Measurements from ENCODE around the gene C1QL1.

Gene C1QL1

DNA sequence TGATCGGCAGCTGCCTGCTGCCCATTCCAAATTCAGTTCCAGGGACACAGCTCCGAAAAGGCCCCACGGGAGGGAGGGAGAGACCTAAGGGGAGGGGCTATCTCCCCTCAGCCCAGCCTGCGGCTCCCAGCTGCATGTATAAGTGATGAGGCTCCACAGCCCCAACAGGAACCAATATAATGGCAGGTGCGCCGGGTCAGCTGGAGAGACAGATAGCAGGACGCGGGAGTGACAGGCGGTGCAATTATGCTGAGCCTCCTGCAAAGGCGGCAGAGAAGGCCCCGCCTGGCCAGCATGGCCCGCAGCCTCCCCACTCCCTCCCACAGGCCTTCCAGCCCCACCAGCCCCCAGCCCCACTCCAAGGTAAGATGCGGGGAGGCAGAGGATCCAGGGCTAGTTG is 8.1 kb upstream of the C1QL1 start:
- Histone ChIP-seq H3K4me2 (ENCODE audit: low read depth, low read length) (no peak overlapping the region), H3F3A (ENCODE audit: insufficient read depth, low read length) (no peaks in the 10 kb centered on the region), H3K9ac (ENCODE audit: low read length) (no peak overlapping the region), H3K4me3 (ENCODE audit: low read length) (no peak overlapping the region), H3K79me2 (ENCODE audit: low read length) (no peaks in the 10 kb centered on the region), H3K9me3 (replicated peaks; ENCODE audit: insufficient read depth, low read length) (no peaks in the 10 kb centered on the region), H3K4me1 (ENCODE audit: low read length) (no peaks in the 10 kb centered on the region), H4K20me1 (ENCODE audit: insufficient read depth, low read length) (no peaks in the 10 kb centered on the region), H3K27ac (ENCODE audit: low read length) (no peak overlapping the region), H3K9me2 (replicated peaks; ENCODE audit: insufficient read depth, low read length) (no peaks in the 10 kb centered on the region), H3K36me3 (replicated peaks; ENCODE audit: insufficient read depth, low read length) (no peaks in the 10 kb centered on the region), H3K27me3 (replicated peaks; ENCODE audit: insufficient read depth, low read length) (peaks cover 74% of the 10 kb centered on the region), H2AFZ (ENCODE audit: low read length) (no peak overlapping the region)
- DNase-seq = no peak
- TF ChIP-seq EZH2 (optimal IDR thresholded peaks at IDR 0.05; ENCODE audit: low read depth, low read length) (no peak), EZH2phosphoT487 (IDR thresholded peaks at IDR 0.05; ENCODE audit: low read length) (no peak)
- TF ChIP-seq, protein P1, sequence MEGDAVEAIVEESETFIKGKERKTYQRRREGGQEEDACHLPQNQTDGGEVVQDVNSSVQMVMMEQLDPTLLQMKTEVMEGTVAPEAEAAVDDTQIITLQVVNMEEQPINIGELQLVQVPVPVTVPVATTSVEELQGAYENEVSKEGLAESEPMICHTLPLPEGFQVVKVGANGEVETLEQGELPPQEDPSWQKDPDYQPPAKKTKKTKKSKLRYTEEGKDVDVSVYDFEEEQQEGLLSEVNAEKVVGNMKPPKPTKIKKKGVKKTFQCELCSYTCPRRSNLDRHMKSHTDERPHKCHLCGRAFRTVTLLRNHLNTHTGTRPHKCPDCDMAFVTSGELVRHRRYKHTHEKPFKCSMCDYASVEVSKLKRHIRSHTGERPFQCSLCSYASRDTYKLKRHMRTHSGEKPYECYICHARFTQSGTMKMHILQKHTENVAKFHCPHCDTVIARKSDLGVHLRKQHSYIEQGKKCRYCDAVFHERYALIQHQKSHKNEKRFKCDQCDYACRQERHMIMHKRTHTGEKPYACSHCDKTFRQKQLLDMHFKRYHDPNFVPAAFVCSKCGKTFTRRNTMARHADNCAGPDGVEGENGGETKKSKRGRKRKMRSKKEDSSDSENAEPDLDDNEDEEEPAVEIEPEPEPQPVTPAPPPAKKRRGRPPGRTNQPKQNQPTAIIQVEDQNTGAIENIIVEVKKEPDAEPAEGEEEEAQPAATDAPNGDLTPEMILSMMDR (IDR thresholded peaks at IDR 0.05; ENCODE audit: low read length) = no peak

DNA sequence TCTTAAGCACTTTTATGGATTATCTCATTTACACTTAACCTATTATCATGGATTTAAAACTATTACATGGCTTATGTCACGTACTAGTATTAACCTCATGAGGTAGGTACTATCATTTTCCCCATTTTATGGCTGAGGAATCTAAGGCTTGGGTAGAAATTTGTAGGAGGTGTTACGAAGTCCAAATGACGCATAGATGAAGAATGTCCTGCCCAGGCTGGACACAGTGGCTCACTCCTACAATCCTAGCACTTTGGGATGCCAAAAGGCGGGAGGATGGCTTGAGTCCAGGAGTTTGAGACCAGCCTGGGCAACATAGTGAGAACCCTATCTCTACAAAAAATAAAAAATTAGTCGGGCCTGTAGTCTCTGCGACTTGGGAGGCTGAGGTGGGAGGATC is 4.8 kb upstream of the C1QL1 start:
- no peaks in the 10 kb centered on the region for H3K36me3 ChIP-seq (replicated peaks; ENCODE audit: insufficient read depth, low read length)
- no peaks in the 10 kb centered on the region for H3K79me2 ChIP-seq (ENCODE audit: low read length)
- peaks cover 6% of the 10 kb centered on the region; the same call in 1 of the 2 replicates for H3K4me1 ChIP-seq (ENCODE audit: low read length)
- no peaks in the 10 kb centered on the region for H4K20me1 ChIP-seq (ENCODE audit: insufficient read depth, low read length)
- no peaks in the 10 kb centered on the region for H3F3A ChIP-seq (ENCODE audit: insufficient read depth, low read length)
- TF ChIP-seq, protein P1 (IDR thresholded peaks at IDR 0.05; ENCODE audit: low read length) = no peak
- TF ChIP-seq EZH2phosphoT487 (IDR thresholded peaks at IDR 0.05; ENCODE audit: low read length) (no peak), EZH2 (optimal IDR thresholded peaks at IDR 0.05; ENCODE audit: low read depth, low read length) (no peak)
- H3K4me3 ChIP-seq (ENCODE audit: low read length) = no peak overlapping the region
- no peaks in the 10 kb centered on the region for H3K9me2 ChIP-seq (replicated peaks; ENCODE audit: insufficient read depth, low read length)
- H3K9me3 ChIP-seq (replicated peaks; ENCODE audit: insufficient read depth, low read length) = no peaks in the 10 kb centered on the region
- DNase-seq = no peak
- H2AFZ ChIP-seq (ENCODE audit: low read length) = no peak overlapping the region
- H3K27ac ChIP-seq (ENCODE audit: low read length) = no peak overlapping the region
- H3K4me2 ChIP-seq (ENCODE audit: low read depth, low read length) = no peak overlapping the region
- no peak overlapping the region for H3K9ac ChIP-seq (ENCODE audit: low read length)
- H3K27me3 ChIP-seq (replicated peaks; ENCODE audit: insufficient read depth, low read length) = peaks cover 80% of the 10 kb centered on the region

DNA sequence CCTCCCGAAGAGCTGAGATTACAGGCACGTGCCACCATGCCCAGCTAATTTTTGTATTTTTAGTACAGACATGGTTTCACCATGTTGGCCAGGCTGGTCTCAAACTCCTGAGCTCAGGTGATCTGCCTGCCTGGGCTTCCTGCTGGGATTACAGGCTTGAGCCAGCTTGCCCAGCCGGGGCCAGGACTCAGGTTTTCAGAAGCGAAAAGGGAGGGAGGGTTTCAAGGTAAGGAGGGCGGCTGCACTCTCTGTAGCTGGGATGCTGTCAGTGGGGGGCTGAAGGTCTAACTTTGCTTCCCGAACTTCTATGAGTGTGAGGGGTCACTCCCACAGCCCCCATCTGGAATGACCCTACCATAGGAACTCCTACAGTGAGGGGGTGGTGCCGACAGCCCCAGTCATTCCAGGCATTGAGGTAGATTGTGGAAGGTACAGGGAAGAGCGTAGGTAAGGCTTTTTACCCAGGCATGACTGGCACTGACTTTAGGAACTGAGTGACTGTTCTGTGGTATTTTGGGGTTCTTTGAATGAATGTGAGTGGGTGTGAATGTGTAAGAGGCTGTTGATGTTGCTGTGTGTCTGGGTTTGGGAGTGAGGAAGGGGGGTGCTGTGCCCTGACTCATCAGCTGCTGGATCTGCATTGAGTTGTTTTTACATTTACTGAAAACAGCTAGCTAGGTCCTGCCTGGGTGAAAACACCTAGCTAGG is 3.8 kb upstream of the C1QL1 start:
- H2AFZ ChIP-seq (ENCODE audit: low read length) = no peak overlapping the region

More for the DNA sequence above, 3.8 kb upstream of the C1QL1 start:
- Histone ChIP-seq H3K4me2 (ENCODE audit: low read depth, low read length) (no peak overlapping the region), H3K79me2 (ENCODE audit: low read length) (no peaks in the 10 kb centered on the region), H3K27me3 (replicated peaks; ENCODE audit: insufficient read depth, low read length) (peaks cover 75% of the 10 kb centered on the region), H3K9me3 (replicated peaks; ENCODE audit: insufficient read depth, low read length) (no peaks in the 10 kb centered on the region), H3K4me1 (ENCODE audit: low read length) (peaks cover 6% of the 10 kb centered on the region; the same call in 1 of the 2 replicates), H3K9me2 (replicated peaks; ENCODE audit: insufficient read depth, low read length) (no peaks in the 10 kb centered on the region), H3F3A (ENCODE audit: insufficient read depth, low read length) (no peaks in the 10 kb centered on the region), H4K20me1 (ENCODE audit: insufficient read depth, low read length) (no peaks in the 10 kb centered on the region), H3K9ac (ENCODE audit: low read length) (no peak overlapping the region), H3K27ac (ENCODE audit: low read length) (no peak overlapping the region), H3K4me3 (ENCODE audit: low read length) (no peak overlapping the region), H3K36me3 (replicated peaks; ENCODE audit: insufficient read depth, low read length) (no peaks in the 10 kb centered on the region)
- no peak for TF ChIP-seq EZH2phosphoT487 (IDR thresholded peaks at IDR 0.05; ENCODE audit: low read length)
- TF ChIP-seq, protein P1 (IDR thresholded peaks at IDR 0.05; ENCODE audit: low read length) = no peak
- no peak for TF ChIP-seq EZH2 (optimal IDR thresholded peaks at IDR 0.05; ENCODE audit: low read depth, low read length)
- DNase-seq = no peak
